Activated CD8-positive, alpha-beta memory T cell treated with anti-CD3 and anti-CD28 coated beads, Interleukin-2, amount 10 ng/mL, durations not matched to agents 7 days and 5 days (primary cell): ENCODE measurements around the gene YPEL5. TPM values are rescaled to one million over a fixed set of nuclear protein-coding genes. Genes with fewer than 3 reads are reported as not detected.

Experiments used
- ATAC-seq: fragments of 150-1000 bp; cut with Tn5 transposase; one replicate; pipeline ENCODE4 v1.10.0; 2021; ENCODE audit warnings: moderate library complexity
- CTCF ChIA-PET: fragments of 350-600 bp; sonication (Branson Sonifier 250); formaldehyde crosslinking; loops from one replicate; lab custom pipeline; 2021; ENCODE audit warnings: antibody characterized with exemption; lab: Charles Lee
- DNase-seq: peaks from one replicate; pipeline ENCODE4 v3.0.0-alpha.2; 2020
- H3K27ac Mint-ChIP-seq: one replicate; pipeline ENCODE4 v1.8.0; 2021; ENCODE audit warnings: mild to moderate bottlenecking, mixed read lengths
- H3K27me3 Mint-ChIP-seq: one replicate; pipeline ENCODE4 v1.8.0; 2021; ENCODE audit warnings: mixed read lengths
- H3K36me3 Mint-ChIP-seq: one replicate; pipeline ENCODE4 v1.8.0; 2021; ENCODE audit warnings: mild to moderate bottlenecking, mixed read lengths
- H3K4me1 Mint-ChIP-seq: one replicate; pipeline ENCODE4 v1.8.0; 2021; ENCODE audit warnings: mixed read lengths
- H3K4me3 Mint-ChIP-seq: one replicate; pipeline ENCODE4 v1.8.0; 2021; ENCODE audit warnings: mild to moderate bottlenecking, moderate library complexity, mixed read lengths
- H3K9me3 Mint-ChIP-seq: one replicate; pipeline ENCODE4 v1.8.0; 2022; ENCODE audit warnings: low read depth, mixed read lengths
- total RNA-seq, 2 experiments: library from RNA; stranded (reverse); gene quantifications; one replicate each; pipeline ENCODE4 v1.2.3, GENCODE V29; 2021

The YPEL5 gene
- total RNA-seq, 2 experiments from 2014 or later = 24.2 to 26.5 TPM

DNA sequence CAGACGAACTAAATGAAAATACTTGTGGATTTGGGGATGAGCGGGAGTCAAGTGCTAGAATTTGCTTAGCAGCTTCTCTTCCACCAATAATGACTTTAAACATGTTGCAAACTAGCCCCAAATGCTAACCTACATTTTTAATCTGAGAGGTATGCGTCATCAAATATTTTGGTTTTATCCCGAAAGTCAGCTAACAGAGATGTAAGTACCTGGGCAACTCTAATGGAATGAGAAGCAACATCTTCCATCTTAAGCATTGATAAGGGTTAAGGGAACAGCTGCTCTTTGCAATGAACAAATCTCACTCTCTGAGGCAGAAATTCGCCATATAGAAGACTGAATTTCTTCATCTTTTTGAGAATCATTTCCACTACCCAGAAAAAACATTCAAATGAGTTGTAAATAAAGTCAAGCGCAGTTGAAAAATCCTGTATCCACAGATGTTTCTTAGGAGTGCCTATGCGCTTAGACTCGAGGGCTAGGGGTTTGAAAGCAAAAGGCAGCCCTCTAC lies 926 bp upstream of the YPEL5 start:
- H3K27ac Mint-ChIP-seq = peak overlapping the region; percentile 97
- peaks cover 33% of the 10 kb centered on the region for H3K4me1 Mint-ChIP-seq
- CTCF ChIA-PET = interaction anchor here (0.9 to 8.8 kb wide), 7 partner anchors 21 to 567 kb away, joined by 3 to 127 read pairs (median 4); partner anchors contain the start of gene LBH
- H3K27me3 Mint-ChIP-seq = no peaks in the 10 kb centered on the region
- peak overlapping the region; percentile 82 for H3K4me3 Mint-ChIP-seq
- peaks cover 5% of the 10 kb centered on the region for H3K36me3 Mint-ChIP-seq
- no peak for DNase-seq
- H3K9me3 Mint-ChIP-seq = no peaks in the 10 kb centered on the region
- no peak for ATAC-seq

DNA sequence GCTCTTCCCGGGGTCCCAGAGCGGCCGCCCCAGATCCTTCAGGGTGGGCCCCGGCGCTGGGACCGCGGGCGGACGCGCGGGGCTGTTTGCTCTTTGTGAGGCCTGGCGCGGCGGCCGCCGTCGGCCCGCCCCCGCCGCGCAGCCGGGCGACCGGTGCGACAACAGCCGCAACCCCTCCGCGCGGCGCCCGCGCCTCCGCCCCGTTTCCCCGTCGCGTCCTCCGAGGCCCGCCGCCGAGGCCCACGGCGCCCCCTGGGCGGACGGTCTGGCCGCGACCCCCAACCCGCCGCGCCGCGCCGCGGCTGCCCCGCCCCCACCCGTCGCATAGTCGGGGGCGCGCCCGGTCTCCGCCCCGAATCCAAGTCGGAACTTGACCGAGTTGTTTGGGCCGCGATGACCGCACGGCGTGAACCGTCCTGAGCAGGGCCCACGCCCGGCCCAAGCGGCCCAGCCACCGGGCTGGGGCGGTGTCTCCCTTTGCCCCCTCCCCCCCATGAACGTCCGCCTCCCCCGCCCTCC lies 448 bp downstream of the YPEL5 start:
- Mint-ChIP-seq H3K36me3 (peaks cover 5% of the 10 kb centered on the region), H3K4me1 (peaks cover 33% of the 10 kb centered on the region), H3K9me3 (no peaks in the 10 kb centered on the region), H3K27ac (peak overlapping the region; percentile 54), H3K4me3 (peak overlapping the region; percentile 75), H3K27me3 (no peaks in the 10 kb centered on the region)
- CTCF ChIA-PET = interaction anchor here (0.7 to 8.8 kb wide), 10 partner anchors 9 to 565 kb away, joined by 3 to 127 read pairs (median 4); no protein-coding TSS in a partner anchor
- peak; percentile 3 for ATAC-seq
- DNase-seq = no peak

DNA sequence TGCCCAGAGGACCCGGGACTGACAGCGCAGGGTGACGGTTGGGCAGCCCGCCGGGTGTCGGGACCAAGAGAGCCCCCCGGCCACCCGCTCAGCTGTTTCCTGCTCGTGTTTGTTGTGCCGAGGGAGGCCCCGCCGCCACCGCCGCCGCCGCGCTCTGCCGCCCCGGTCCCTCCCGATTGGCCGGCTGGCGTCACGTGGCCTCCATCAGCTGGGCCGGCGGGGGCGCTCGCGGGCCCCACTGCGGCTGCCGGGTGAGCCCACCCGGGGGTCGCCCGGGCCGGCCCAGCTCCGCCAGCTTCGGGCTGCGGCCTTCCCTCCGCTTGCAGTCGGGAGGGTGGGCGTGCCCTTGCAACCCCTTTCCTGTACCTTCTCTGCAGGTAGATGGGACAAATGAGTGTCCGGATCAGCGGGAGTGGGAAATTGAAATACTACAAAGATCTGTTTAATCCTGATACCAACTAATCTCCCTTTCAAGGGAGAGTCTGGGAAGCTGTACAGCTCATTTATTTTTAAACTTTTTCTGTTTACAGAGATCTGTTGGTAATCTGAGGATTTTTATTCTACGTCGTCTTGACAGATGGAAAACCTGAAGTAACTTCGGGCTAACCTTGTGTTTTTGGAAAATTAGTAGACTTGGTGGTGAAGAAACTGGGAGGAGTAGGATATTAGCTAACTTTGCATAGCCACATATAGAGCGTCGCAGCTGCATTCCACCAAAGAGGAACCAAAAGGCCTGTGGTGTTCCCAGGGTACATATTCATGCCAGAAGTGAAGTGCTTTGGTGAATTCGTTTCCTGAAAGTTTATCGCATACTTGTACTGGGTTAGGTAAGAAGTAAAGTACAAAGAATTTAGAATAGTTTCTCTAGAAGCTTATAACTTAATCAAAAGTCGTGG lies 1.2 kb downstream of the YPEL5 start:
- H3K9me3 Mint-ChIP-seq = no peaks in the 10 kb centered on the region
- peaks cover 33% of the 10 kb centered on the region for H3K4me1 Mint-ChIP-seq
- H3K4me3 Mint-ChIP-seq = peak overlapping the region; percentile 75
- CTCF ChIA-PET = interaction anchor here (0.7 to 8.8 kb wide), 10 partner anchors 8 to 564 kb away, joined by 3 to 127 read pairs (median 4); no protein-coding TSS in a partner anchor
- peak overlapping the region; percentile 74 for H3K27ac Mint-ChIP-seq
- H3K27me3 Mint-ChIP-seq = no peaks in the 10 kb centered on the region
- ATAC-seq (peak; percentile 11), DNase-seq (peak; percentile 84)
- peaks cover 5% of the 10 kb centered on the region for H3K36me3 Mint-ChIP-seq

GRCh38 chr2:30148850-30149249 lies 2.0 kb downstream of the YPEL5 start:
- Mint-ChIP-seq H3K4me1 (peaks cover 33% of the 10 kb centered on the region), H3K27me3 (no peaks in the 10 kb centered on the region), H3K36me3 (peaks cover 5% of the 10 kb centered on the region), H3K27ac (no peak overlapping the region), H3K9me3 (no peaks in the 10 kb centered on the region), H3K4me3 (no peak overlapping the region)
- ATAC-seq (no peak), DNase-seq (no peak)
- CTCF ChIA-PET = interaction anchor here (1.2 to 8.8 kb wide), 6 partner anchors 7 to 563 kb away, joined by 4 to 127 read pairs (median 8); no protein-coding TSS in a partner anchor

DNA sequence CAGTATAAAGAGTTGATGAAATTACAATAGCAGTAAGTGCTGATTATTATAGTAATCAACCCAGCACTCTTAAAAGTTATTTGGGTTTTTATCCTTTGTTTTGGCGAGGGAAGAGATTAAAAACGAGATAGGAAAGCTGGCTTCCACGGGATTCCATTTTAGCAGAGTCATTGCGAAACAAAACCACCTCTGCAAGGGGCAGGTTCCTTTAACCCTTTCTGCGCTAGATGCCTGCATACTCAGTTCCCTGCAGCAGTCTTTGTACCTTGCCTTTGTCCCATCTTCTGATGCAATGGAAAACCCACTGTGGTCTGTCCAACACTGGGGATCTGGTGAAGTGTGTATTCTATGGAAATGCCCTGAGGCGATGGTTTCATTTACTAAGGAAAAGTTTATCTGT lies 2.7 kb downstream of the YPEL5 start:
- DNase-seq = no peak
- no peaks in the 10 kb centered on the region for H3K27me3 Mint-ChIP-seq
- H3K4me1 Mint-ChIP-seq = peaks cover 33% of the 10 kb centered on the region
- ATAC-seq = no peak
- H3K36me3 Mint-ChIP-seq = peaks cover 5% of the 10 kb centered on the region
- H3K9me3 Mint-ChIP-seq = no peaks in the 10 kb centered on the region
- CTCF ChIA-PET = interaction anchor here (1.4 to 8.8 kb wide), 3 partner anchors 11 to 562 kb away, joined by 8 to 127 read pairs (median 34); no protein-coding TSS in a partner anchor
- H3K27ac Mint-ChIP-seq = no peak overlapping the region
- no peak overlapping the region for H3K4me3 Mint-ChIP-seq

GRCh38 chr2:30149976-30150375 lies 3.2 kb downstream of the YPEL5 start:
- H3K27ac Mint-ChIP-seq = no peak overlapping the region
- no peaks in the 10 kb centered on the region for H3K9me3 Mint-ChIP-seq
- peaks cover 5% of the 10 kb centered on the region for H3K36me3 Mint-ChIP-seq
- no peak for DNase-seq
- CTCF ChIA-PET = interaction anchor here (1.4 to 8.8 kb wide), 3 partner anchors 11 to 562 kb away, joined by 8 to 127 read pairs (median 18); no protein-coding TSS in a partner anchor
- no peak overlapping the region for H3K4me3 Mint-ChIP-seq
- no peak for ATAC-seq
- H3K27me3 Mint-ChIP-seq = no peaks in the 10 kb centered on the region
- H3K4me1 Mint-ChIP-seq = peaks cover 32% of the 10 kb centered on the region

- H3K36me3 Mint-ChIP-seq = peaks cover 5% of the 10 kb centered on the region
- CTCF ChIA-PET = interaction anchor here (3.0 to 8.8 kb wide), 2 partner anchors 16 to 562 kb away, joined by 18 to 127 read pairs; no protein-coding TSS in a partner anchor
- H3K4me3 Mint-ChIP-seq = no peak overlapping the region
- H3K4me1 Mint-ChIP-seq = peaks cover 28% of the 10 kb centered on the region
- no peak overlapping the region for H3K27ac Mint-ChIP-seq
- ATAC-seq (no peak), DNase-seq (no peak)
- H3K27me3 Mint-ChIP-seq = no peaks in the 10 kb centered on the region
- no peaks in the 10 kb centered on the region for H3K9me3 Mint-ChIP-seq
Measured at GRCh38 chr2:30150786-30151185, 4.0 kb downstream of the YPEL5 start.

GRCh38 chr2:30152385-30152784 lies 5.6 kb downstream of the YPEL5 start:
- Mint-ChIP-seq H3K4me1 (peaks cover 26% of the 10 kb centered on the region), H3K27ac (no peak overlapping the region), H3K27me3 (no peaks in the 10 kb centered on the region), H3K36me3 (peaks cover 12% of the 10 kb centered on the region), H3K4me3 (no peak overlapping the region), H3K9me3 (no peaks in the 10 kb centered on the region)
- DNase-seq (no peak), ATAC-seq (no peak)
- CTCF ChIA-PET = interaction anchor here (3.0 to 8.8 kb wide), 2 partner anchors 14 to 560 kb away, joined by 18 to 127 read pairs; no protein-coding TSS in a partner anchor

GRCh38 chr2:30155202-30155601 lies 8.4 kb downstream of the YPEL5 start:
- ATAC-seq (no peak), DNase-seq (no peak)
- Mint-ChIP-seq H3K27ac (no peak overlapping the region), H3K9me3 (no peaks in the 10 kb centered on the region), H3K4me3 (no peak overlapping the region), H3K36me3 (peaks cover 21% of the 10 kb centered on the region), H3K27me3 (no peaks in the 10 kb centered on the region), H3K4me1 (peaks cover 12% of the 10 kb centered on the region)
- CTCF ChIA-PET = interaction anchor here (1.3 to 2.7 kb wide), 2 partner anchors 10 to 13 kb away, joined by 5 to 11 read pairs; no protein-coding TSS in a partner anchor

DNA sequence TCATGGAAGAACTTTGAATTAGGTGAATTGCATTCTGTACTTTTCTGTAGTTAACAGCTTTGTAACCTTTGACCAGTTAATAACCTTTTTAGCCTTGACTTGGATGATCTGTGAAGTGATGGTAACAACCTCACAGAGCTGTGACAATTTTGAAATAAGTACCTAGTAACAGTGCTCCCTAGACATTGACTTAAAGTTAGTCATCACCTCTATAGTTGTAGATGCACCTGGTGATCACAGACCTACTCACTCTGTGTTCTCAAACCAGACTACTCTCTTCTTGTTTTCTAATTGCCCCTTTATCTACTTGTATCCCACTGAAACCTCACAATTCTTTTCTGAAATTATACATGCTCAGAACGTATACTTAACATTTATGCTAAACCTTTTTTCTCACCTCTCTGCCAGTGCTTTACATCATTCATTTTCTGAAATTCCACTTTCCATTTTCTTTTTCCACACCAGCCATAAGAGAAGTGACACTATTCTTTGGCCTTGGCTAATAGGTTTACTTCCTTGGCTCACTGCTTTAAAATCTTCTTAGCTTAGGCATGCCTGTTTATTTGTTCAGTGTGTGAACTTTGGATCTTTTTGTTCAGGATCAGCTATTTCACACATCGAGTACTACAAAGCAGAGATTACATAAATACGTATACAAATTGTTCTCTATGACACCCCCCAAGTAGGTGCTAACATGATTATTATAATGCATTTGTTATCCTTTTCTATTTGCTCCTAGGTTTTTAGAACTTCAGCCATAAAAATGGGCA lies 9.3 kb downstream of the YPEL5 start:
- no peak overlapping the region for H3K27ac Mint-ChIP-seq
- CTCF ChIA-PET = interaction anchor here (0.7 to 2.7 kb wide), 5 partner anchors 8 to 558 kb away, joined by 3 to 11 read pairs (median 4); no protein-coding TSS in a partner anchor
- no peak overlapping the region for H3K4me3 Mint-ChIP-seq
- DNase-seq (no peak), ATAC-seq (no peak)
- peaks cover 8% of the 10 kb centered on the region for H3K4me1 Mint-ChIP-seq
- peaks cover 22% of the 10 kb centered on the region for H3K36me3 Mint-ChIP-seq
- no peaks in the 10 kb centered on the region for H3K9me3 Mint-ChIP-seq
- no peaks in the 10 kb centered on the region for H3K27me3 Mint-ChIP-seq

DNA sequence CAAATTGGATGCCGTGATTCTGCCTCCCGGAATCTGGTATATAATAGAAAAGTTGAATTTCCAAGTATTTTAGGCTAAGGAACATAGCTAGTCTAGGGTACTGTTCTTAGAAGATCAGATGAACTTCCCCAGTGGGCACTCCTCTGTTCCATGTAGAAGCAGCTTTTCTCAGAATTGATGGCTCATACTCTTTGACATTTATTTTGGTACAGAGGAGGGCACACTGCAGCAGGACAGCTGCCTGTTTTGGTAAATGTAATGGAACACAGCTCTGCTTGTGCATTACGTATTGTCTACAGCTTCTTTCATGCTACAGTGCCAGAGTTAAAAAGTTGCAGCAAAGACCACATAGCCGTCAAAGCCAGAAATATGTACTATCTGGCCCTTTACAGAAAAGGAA lies 10.8 kb downstream of the YPEL5 start:
- Mint-ChIP-seq H3K9me3 (no peaks in the 10 kb centered on the region), H3K4me1 (peaks cover 17% of the 10 kb centered on the region), H3K27ac (no peak overlapping the region), H3K4me3 (no peak overlapping the region), H3K36me3 (peaks cover 22% of the 10 kb centered on the region), H3K27me3 (no peaks in the 10 kb centered on the region)
- CTCF ChIA-PET = interaction anchor here (1.3 to 2.7 kb wide), 2 partner anchors 7 to 10 kb away, joined by 8 to 11 read pairs; no protein-coding TSS in a partner anchor
- ATAC-seq (no peak), DNase-seq (no peak)

- H3K27me3 Mint-ChIP-seq = no peaks in the 10 kb centered on the region
- DNase-seq (no peak), ATAC-seq (no peak)
- peaks cover 22% of the 10 kb centered on the region for H3K36me3 Mint-ChIP-seq
- CTCF ChIA-PET = interaction anchor here (1.2 to 1.3 kb wide), 2 partner anchors 9 to 553 kb away, joined by 3 to 10 read pairs; no protein-coding TSS in a partner anchor
- no peaks in the 10 kb centered on the region for H3K9me3 Mint-ChIP-seq
- no peak overlapping the region for H3K27ac Mint-ChIP-seq
- peaks cover 19% of the 10 kb centered on the region for H3K4me1 Mint-ChIP-seq
- no peak overlapping the region for H3K4me3 Mint-ChIP-seq
Measured at GRCh38 chr2:30159766-30160165, 13.0 kb downstream of the YPEL5 start.
